Epithelial cell of esophagus (primary cell): ENCODE measurements around the gene TDRD3.

Source experiments
- DNase-seq: peaks from one replicate; pipeline ENCODE4 v3.0.0; 2010; ENCODE audit warnings: low read depth
- H3K4me3 ChIP-seq: 2 replicates; pipeline ENCODE4 v1.5.1; 2011; ENCODE audit warnings: mild to moderate bottlenecking, low read length, control low read depth
- TF ChIP-seq, protein P1 (sequence below): IDR thresholded peaks from 2 replicates; pipeline ENCODE4 v1.5.1; 2011; ENCODE audit warnings: low read depth, mild to moderate bottlenecking, low read length, control low read depth, inconsistent platforms; ENCODE audit not compliant: insufficient read depth; ENCODE audit errors: missing control alignments

TDRD3 gene

GRCh38 chr13:60411983-60412382, 15.0 kb downstream of the TDRD3 start:
- TF ChIP-seq, protein P1, sequence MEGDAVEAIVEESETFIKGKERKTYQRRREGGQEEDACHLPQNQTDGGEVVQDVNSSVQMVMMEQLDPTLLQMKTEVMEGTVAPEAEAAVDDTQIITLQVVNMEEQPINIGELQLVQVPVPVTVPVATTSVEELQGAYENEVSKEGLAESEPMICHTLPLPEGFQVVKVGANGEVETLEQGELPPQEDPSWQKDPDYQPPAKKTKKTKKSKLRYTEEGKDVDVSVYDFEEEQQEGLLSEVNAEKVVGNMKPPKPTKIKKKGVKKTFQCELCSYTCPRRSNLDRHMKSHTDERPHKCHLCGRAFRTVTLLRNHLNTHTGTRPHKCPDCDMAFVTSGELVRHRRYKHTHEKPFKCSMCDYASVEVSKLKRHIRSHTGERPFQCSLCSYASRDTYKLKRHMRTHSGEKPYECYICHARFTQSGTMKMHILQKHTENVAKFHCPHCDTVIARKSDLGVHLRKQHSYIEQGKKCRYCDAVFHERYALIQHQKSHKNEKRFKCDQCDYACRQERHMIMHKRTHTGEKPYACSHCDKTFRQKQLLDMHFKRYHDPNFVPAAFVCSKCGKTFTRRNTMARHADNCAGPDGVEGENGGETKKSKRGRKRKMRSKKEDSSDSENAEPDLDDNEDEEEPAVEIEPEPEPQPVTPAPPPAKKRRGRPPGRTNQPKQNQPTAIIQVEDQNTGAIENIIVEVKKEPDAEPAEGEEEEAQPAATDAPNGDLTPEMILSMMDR, result no peak

GRCh38 chr13:60412909-60413616, 16.0 kb downstream of the TDRD3 start:
- TF ChIP-seq, protein P1, result no peak
- no peak overlapping the region for H3K4me3 ChIP-seq
- DNase-seq, result no peak

More at GRCh38 chr13:60411983-60412382, 15.0 kb downstream of the TDRD3 start:
- H3K4me3 ChIP-seq, result no peak overlapping the region
- DNase-seq, result no peak

GRCh38 chr13:60414177-60414576, 17.2 kb downstream of the TDRD3 start:
- no peak for DNase-seq
- no peak overlapping the region for H3K4me3 ChIP-seq
- TF ChIP-seq, protein P1, result no peak

DNA sequence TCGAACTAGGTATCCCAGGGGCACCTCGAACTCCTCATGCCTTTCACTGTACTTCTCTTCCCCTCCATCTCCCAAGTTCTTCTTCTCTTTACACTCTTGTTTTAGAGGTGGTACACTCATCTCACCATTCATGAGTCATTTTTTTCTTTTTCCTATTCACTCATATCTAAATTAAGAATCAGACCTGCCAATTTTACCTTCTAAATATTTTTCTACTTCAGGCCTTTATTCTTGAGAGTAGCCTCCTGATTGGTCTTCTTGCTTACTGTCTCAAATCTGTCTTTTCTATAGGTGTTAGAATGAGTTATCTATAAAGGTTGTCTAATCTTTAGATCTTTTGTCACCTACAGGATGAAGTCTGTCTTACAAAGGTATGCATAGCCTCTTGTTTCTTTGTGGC, 20.7 kb downstream of the TDRD3 start:
- H3K4me3 ChIP-seq, result no peak overlapping the region
- TF ChIP-seq, protein P1, result no peak
- no peak for DNase-seq

DNA sequence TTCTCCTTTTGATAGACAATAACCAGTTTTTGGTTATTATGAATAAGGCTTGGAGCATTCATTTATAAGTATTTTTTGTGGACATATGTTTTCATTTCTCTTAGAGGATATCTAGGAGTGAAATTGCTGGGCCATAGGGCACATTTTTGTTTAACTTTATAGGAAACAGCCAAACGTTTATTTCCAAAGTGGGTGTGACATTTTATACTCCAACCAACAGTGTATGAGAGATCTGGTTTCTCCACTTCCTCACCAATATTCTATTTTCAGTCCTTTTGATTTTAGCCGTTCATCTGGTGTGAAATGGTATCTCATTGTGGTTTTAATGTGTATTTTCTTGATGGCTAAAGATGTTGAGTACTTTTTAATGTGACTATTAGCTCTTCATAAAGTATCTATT, 21.9 kb downstream of the TDRD3 start:
- no peak overlapping the region for H3K4me3 ChIP-seq
- no peak for DNase-seq
- TF ChIP-seq, protein P1, result no peak

DNA sequence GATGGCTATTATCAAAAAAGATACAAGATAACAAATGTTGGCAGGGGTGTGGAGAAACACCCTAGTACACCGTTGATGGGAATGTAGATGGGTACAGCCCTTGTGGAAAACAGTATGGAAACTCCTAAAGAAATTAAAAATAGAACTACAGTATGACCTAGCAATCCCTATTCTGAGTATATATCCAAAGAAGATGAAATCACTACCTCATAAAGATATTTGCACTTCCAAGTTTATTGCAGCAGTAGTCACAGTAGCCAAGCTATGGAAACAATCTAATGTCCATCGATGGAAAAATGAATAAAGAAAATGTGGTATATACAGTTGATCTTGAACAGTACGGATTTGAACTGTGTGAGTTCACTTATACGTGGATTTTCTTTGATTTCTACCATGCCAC, 28.3 kb downstream of the TDRD3 start:
- DNase-seq, result no peak
- TF ChIP-seq, protein P1, result no peak
- H3K4me3 ChIP-seq, result no peak overlapping the region

- no peak for DNase-seq
- TF ChIP-seq, protein P1, result no peak
These were observed 29.1 kb downstream of the TDRD3 start for GRCh38 chr13:60426075-60426474.

More at GRCh38 chr13:60426075-60426474, 29.1 kb downstream of the TDRD3 start:
- no peak overlapping the region for H3K4me3 ChIP-seq
